Astrocyte (in vitro differentiated cells and primary cell): ENCODE measurements around the gene KRTAP10-1.

ENCODE experiments used
- CTCF ChIP-seq: IDR thresholded peaks from 2 replicates; pipeline ENCODE4 v1.5.1; 2011; ENCODE audit warnings: low read depth, mild to moderate bottlenecking, inconsistent platforms, low read length, moderate library complexity; ENCODE audit not compliant: insufficient read depth
- EZH2 ChIP-seq: IDR thresholded peaks from 2 replicates; pipeline ENCODE4 v1.6.1; 2012; ENCODE audit warnings: mild to moderate bottlenecking, low read length, inconsistent platforms; ENCODE audit not compliant: insufficient read depth

DNA sequence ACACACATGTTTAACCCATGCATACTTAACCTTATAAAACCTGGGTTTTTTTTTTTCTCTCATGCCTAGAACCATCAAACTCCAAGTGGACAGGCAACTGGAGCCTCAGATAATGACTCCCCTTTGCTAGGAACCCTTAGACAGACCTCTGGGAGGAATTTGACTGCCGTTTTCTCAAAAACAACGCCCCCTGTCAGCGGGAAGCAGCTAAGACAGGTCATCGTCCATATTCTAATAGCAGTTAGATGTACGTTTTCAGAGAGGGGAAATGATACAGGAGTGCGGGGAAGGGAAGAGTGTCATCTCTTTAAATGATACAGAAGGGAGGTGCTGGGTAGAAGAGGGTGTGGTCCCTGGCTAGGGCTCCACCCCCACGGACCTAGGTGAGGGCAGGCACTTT lies 50.0 kb downstream of the KRTAP10-1 start:
- TF ChIP-seq CTCF, result no peak
- TF ChIP-seq EZH2, result no peak
